K562 (cell line): ENCODE results near the gene ZNF582. TPM values are rescaled to one million over a fixed set of nuclear protein-coding genes. Genes with fewer than 3 reads are reported as not detected.

Source experiments
- ARID1B ChIP-seq: fragments of 450-650 bp; IDR thresholded peaks from 2 replicates; pipeline ENCODE4 v1.6.1; 2016; ENCODE audit warnings: antibody characterized with exemption, mild to moderate bottlenecking, inconsistent platforms
- JUNB ChIP-seq: fragments of 450-650 bp; formaldehyde crosslinking; conservative IDR thresholded peaks from 2 replicates; pipeline ENCODE4 v1.4.0; 2020; ENCODE audit warnings: mild to moderate bottlenecking
- KLF10 ChIP-seq: fragments of 250-450 bp; sonication (Bioruptor Pico); IDR thresholded peaks from 2 replicates; pipeline ENCODE4 v1.6.1; 2021; ENCODE audit warnings: matching md5 sums
- MAZ ChIP-seq, 2 experiments: fragments of 450-650 bp in 1 of 2; sonication (generic) in 1 of 2; formaldehyde crosslinking; IDR thresholded peaks in 1 of 2; conservative IDR thresholded peaks in 1 of 2; 2 replicates each; pipeline versions ENCODE4 v1.4.0 to v1.5.0; 2020; ENCODE audit warnings: mild to moderate bottlenecking in 1 of 2, missing genetic modification reagents in 1 of 2
- ZNF507 ChIP-seq: conservative IDR thresholded peaks from 2 replicates; pipeline ENCODE4 v1.6.1; 2017; ENCODE audit warnings: missing genetic modification characterization, missing compliant biosample characterization
- polyA plus RNA-seq, 8 experiments: library from polyadenylated mRNA; depleted of rRNA in 4 of 8; stranded (reverse) in 5 of 8; unstranded in 3 of 8; fragments of >200 nt; fragmentation: Nextera tagmentation in 2 of 8; fragmentation: Illumina TruSeq in 1 of 8; extraction: Ambion mirVana in 2 of 8; extraction: Trizol in 1 of 8; gene quantifications; 2 replicates each; pipeline versions ENCODE4 v1.2.1 to v1.2.3, GENCODE V29; 2011 to 2014; ENCODE audit warnings: inconsistent platforms in 1 of 8, missing spikeins in 1 of 8
- total RNA-seq, 7 experiments: library from RNA; depleted of rRNA in 6 of 7; stranded (reverse); fragments of >200 nt in 6 of 7; fragmentation: Illumina TruSeq in 2 of 7; extraction: Trizol in 2 of 7; gene quantifications; 2 replicates each; pipeline versions ENCODE4 v1.2.1 to v1.2.3, GENCODE V29; 2011 to 2021; ENCODE audit warnings: low replicate concordance in 1 of 7
- TF ChIP-seq, protein P1 (sequence below): fragments of 200-600 bp; sonication (generic); IDR thresholded peaks from one replicate; pipeline ENCODE4 v1.6.1; 2012; ENCODE audit warnings: mild to moderate bottlenecking, low read depth, low read length, inconsistent platforms
- TF ChIP-seq, protein P2 (sequence below): fragments of 450-650 bp; IDR thresholded peaks from 2 replicates; pipeline ENCODE4 v1.6.1; 2018; ENCODE audit not compliant: partially characterized antibody
- TF ChIP-seq, protein P3 (sequence below): fragments of 450-650 bp; conservative IDR thresholded peaks from 2 replicates; pipeline ENCODE4 v1.6.1; 2016; ENCODE audit warnings: missing genetic modification characterization, low read depth, mild to moderate bottlenecking, missing compliant biosample characterization, moderate library complexity
- TF ChIP-seq, protein P4 (sequence below): fragments of 450-650 bp; formaldehyde crosslinking; IDR thresholded peaks from 2 replicates; pipeline ENCODE4 v1.4.0; 2020; ENCODE audit warnings: mild to moderate bottlenecking, mixed read lengths

ZNF582 gene
- total and polyA plus RNA-seq, 9 of the 15 experiments (the other 6 are each of a cell fraction or from before 2014, with no cell fraction given), result 0.72 to 3.3 (median 1.6) TPM

DNA sequence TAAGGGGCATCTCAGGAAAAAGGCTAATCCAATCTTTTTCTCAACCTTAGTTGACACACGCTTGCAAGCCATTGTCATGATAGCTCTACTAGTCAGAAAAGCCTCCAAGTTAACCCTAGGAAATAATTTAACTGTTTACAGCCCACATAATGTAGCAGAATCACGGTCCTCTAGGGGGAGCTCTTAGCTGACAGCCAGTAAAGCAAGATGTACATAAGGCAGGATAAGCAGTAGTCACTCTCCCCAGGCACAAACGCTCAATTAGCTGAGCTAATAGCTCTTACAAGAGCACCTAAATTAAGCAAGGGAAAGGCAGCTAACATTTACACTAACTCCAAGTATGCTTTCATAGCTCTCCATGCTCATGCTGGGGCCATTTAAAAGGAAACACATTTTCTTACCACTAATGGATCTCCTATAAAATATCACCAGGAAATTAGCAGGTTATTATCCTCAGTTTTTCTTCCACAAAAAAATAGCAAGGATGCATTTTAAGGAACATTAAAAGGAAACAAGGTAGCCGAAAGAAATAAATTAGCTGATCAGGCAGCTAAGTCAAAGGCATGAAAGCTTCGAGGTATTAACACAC lies 45.0 kb downstream of the ZNF582 start (continued):
- TF ChIP-seq, protein P1, sequence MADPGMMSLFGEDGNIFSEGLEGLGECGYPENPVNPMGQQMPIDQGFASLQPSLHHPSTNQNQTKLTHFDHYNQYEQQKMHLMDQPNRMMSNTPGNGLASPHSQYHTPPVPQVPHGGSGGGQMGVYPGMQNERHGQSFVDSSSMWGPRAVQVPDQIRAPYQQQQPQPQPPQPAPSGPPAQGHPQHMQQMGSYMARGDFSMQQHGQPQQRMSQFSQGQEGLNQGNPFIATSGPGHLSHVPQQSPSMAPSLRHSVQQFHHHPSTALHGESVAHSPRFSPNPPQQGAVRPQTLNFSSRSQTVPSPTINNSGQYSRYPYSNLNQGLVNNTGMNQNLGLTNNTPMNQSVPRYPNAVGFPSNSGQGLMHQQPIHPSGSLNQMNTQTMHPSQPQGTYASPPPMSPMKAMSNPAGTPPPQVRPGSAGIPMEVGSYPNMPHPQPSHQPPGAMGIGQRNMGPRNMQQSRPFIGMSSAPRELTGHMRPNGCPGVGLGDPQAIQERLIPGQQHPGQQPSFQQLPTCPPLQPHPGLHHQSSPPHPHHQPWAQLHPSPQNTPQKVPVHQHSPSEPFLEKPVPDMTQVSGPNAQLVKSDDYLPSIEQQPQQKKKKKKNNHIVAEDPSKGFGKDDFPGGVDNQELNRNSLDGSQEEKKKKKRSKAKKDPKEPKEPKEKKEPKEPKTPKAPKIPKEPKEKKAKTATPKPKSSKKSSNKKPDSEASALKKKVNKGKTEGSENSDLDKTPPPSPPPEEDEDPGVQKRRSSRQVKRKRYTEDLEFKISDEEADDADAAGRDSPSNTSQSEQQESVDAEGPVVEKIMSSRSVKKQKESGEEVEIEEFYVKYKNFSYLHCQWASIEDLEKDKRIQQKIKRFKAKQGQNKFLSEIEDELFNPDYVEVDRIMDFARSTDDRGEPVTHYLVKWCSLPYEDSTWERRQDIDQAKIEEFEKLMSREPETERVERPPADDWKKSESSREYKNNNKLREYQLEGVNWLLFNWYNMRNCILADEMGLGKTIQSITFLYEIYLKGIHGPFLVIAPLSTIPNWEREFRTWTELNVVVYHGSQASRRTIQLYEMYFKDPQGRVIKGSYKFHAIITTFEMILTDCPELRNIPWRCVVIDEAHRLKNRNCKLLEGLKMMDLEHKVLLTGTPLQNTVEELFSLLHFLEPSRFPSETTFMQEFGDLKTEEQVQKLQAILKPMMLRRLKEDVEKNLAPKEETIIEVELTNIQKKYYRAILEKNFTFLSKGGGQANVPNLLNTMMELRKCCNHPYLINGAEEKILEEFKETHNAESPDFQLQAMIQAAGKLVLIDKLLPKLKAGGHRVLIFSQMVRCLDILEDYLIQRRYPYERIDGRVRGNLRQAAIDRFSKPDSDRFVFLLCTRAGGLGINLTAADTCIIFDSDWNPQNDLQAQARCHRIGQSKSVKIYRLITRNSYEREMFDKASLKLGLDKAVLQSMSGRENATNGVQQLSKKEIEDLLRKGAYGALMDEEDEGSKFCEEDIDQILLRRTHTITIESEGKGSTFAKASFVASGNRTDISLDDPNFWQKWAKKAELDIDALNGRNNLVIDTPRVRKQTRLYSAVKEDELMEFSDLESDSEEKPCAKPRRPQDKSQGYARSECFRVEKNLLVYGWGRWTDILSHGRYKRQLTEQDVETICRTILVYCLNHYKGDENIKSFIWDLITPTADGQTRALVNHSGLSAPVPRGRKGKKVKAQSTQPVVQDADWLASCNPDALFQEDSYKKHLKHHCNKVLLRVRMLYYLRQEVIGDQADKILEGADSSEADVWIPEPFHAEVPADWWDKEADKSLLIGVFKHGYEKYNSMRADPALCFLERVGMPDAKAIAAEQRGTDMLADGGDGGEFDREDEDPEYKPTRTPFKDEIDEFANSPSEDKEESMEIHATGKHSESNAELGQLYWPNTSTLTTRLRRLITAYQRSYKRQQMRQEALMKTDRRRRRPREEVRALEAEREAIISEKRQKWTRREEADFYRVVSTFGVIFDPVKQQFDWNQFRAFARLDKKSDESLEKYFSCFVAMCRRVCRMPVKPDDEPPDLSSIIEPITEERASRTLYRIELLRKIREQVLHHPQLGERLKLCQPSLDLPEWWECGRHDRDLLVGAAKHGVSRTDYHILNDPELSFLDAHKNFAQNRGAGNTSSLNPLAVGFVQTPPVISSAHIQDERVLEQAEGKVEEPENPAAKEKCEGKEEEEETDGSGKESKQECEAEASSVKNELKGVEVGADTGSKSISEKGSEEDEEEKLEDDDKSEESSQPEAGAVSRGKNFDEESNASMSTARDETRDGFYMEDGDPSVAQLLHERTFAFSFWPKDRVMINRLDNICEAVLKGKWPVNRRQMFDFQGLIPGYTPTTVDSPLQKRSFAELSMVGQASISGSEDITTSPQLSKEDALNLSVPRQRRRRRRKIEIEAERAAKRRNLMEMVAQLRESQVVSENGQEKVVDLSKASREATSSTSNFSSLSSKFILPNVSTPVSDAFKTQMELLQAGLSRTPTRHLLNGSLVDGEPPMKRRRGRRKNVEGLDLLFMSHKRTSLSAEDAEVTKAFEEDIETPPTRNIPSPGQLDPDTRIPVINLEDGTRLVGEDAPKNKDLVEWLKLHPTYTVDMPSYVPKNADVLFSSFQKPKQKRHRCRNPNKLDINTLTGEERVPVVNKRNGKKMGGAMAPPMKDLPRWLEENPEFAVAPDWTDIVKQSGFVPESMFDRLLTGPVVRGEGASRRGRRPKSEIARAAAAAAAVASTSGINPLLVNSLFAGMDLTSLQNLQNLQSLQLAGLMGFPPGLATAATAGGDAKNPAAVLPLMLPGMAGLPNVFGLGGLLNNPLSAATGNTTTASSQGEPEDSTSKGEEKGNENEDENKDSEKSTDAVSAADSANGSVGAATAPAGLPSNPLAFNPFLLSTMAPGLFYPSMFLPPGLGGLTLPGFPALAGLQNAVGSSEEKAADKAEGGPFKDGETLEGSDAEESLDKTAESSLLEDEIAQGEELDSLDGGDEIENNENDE, result no peak
- no peak for TF ChIP-seq ZNF507 (tag)
- no peak for TF ChIP-seq JUNB (CRISPR knock-in tag)
- TF ChIP-seq, protein P2, sequence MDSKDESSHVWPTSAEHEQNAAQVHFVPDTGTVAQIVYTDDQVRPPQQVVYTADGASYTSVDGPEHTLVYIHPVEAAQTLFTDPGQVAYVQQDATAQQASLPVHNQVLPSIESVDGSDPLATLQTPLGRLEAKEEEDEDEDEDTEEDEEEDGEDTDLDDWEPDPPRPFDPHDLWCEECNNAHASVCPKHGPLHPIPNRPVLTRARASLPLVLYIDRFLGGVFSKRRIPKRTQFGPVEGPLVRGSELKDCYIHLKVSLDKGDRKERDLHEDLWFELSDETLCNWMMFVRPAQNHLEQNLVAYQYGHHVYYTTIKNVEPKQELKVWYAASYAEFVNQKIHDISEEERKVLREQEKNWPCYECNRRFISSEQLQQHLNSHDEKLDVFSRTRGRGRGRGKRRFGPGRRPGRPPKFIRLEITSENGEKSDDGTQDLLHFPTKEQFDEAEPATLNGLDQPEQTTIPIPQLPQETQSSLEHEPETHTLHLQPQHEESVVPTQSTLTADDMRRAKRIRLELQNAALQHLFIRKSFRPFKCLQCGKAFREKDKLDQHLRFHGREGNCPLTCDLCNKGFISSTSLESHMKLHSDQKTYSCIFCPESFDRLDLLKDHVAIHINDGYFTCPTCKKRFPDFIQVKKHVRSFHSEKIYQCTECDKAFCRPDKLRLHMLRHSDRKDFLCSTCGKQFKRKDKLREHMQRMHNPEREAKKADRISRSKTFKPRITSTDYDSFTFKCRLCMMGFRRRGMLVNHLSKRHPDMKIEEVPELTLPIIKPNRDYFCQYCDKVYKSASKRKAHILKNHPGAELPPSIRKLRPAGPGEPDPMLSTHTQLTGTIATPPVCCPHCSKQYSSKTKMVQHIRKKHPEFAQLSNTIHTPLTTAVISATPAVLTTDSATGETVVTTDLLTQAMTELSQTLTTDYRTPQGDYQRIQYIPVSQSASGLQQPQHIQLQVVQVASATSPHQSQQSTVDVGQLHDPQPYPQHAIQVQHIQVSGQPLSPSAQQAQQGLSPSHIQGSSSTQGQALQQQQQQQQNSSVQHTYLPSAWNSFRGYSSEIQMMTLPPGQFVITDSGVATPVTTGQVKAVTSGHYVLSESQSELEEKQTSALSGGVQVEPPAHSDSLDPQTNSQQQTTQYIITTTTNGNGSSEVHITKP, result no peak
- no peak for TF ChIP-seq ARID1B
- TF ChIP-seq KLF10 (CRISPR knock-in tag), result no peak
- TF ChIP-seq, protein P3, sequence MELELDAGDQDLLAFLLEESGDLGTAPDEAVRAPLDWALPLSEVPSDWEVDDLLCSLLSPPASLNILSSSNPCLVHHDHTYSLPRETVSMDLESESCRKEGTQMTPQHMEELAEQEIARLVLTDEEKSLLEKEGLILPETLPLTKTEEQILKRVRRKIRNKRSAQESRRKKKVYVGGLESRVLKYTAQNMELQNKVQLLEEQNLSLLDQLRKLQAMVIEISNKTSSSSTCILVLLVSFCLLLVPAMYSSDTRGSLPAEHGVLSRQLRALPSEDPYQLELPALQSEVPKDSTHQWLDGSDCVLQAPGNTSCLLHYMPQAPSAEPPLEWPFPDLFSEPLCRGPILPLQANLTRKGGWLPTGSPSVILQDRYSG, result no peak
- TF ChIP-seq, protein P4, sequence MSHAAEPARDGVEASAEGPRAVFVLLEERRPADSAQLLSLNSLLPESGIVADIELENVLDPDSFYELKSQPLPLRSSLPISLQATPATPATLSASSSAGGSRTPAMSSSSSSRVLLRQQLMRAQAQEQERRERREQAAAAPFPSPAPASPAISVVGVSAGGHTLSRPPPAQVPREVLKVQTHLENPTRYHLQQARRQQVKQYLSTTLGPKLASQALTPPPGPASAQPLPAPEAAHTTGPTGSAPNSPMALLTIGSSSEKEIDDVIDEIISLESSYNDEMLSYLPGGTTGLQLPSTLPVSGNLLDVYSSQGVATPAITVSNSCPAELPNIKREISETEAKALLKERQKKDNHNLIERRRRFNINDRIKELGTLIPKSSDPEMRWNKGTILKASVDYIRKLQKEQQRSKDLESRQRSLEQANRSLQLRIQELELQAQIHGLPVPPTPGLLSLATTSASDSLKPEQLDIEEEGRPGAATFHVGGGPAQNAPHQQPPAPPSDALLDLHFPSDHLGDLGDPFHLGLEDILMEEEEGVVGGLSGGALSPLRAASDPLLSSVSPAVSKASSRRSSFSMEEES (CRISPR knock-in tag), result no peak
- TF ChIP-seq MAZ (CRISPR knock-in tag; conservative IDR thresholded peaks at IDR 0.05 in 1 of 2, IDR thresholded peaks at IDR 0.05 in 1 of 2), result no peak
